DOHH2 (cell line): ENCODE results near the gene CLEC9A.

Experiments used
- H3F3A ChIP-seq: fragments of 200-600 bp; sonication (generic), shearing (Covaris generic); 2 replicates; pipeline ENCODE4 v1.6.0; 2016; ENCODE audit warnings: antibody characterized with exemption, mild to moderate bottlenecking; ENCODE audit not compliant: control insufficient read depth, insufficient read depth
- H3K27ac ChIP-seq: fragments of 200-600 bp; sonication (generic); 2 replicates; pipeline ENCODE4 v1.5.1; 2014; ENCODE audit warnings: low read depth, mild to moderate bottlenecking, low read length, moderate library complexity
- H3K27me3 ChIP-seq: fragments of 200-600 bp; sonication (generic); 2 replicates; pipeline ENCODE4 v1.6.1; 2014; ENCODE audit warnings: mild to moderate bottlenecking, low read length, mixed read lengths; ENCODE audit not compliant: control insufficient read depth
- H3K36me3 ChIP-seq: fragments of 200-600 bp; sonication (generic); 2 replicates; pipeline ENCODE4 v1.6.1; 2014; ENCODE audit warnings: mild to moderate bottlenecking, low read length, moderate library complexity, mixed read lengths; ENCODE audit not compliant: control insufficient read depth
- H3K4me1 ChIP-seq: fragments of 200-600 bp; sonication (generic); 2 replicates; pipeline ENCODE4 v1.6.1; 2014; ENCODE audit warnings: mild to moderate bottlenecking, low read length, mixed read lengths; ENCODE audit not compliant: control insufficient read depth
- H3K4me2 ChIP-seq: fragments of 200-600 bp; sonication (generic); 2 replicates; pipeline ENCODE4 v1.6.0; 2014; ENCODE audit warnings: mild to moderate bottlenecking, low read length, moderate library complexity
- H3K4me3 ChIP-seq: fragments of 200-600 bp; sonication (generic); 2 replicates; pipeline ENCODE4 v1.5.1; 2014; ENCODE audit warnings: mild to moderate bottlenecking, low read length, mixed read lengths
- H3K79me2 ChIP-seq: fragments of 200-600 bp; sonication (generic); 2 replicates; pipeline ENCODE4 v1.6.1; 2014; ENCODE audit warnings: mild to moderate bottlenecking, low read length, mixed read lengths; ENCODE audit not compliant: control insufficient read depth
- H3K9me2 ChIP-seq: fragments of 200-600 bp; sonication (generic); replicated peaks from 2 replicates; pipeline ENCODE4 v1.6.1; 2014; ENCODE audit warnings: mild to moderate bottlenecking, low read length, mixed read lengths; ENCODE audit not compliant: control insufficient read depth
- H3K9me3 ChIP-seq: fragments of 200-600 bp; sonication (generic); 2 replicates; pipeline ENCODE4 v1.6.1; 2014; ENCODE audit warnings: antibody characterized with exemption, low read length, mixed read lengths; ENCODE audit not compliant: control insufficient read depth, insufficient read depth
- H4K20me1 ChIP-seq: fragments of 200-600 bp; sonication (generic); 2 replicates; pipeline ENCODE4 v1.6.0; 2014; ENCODE audit warnings: low read depth, mild to moderate bottlenecking, antibody characterized with exemption, low read length, moderate library complexity; ENCODE audit not compliant: control insufficient read depth, insufficient read depth
- CTCF ChIP-seq: fragments of 200-600 bp; sonication (generic); IDR thresholded peaks from one replicate; pipeline ENCODE4 v1.5.1; 2014; ENCODE audit warnings: antibody characterized with exemption, mild to moderate bottlenecking, low read depth, low read length; ENCODE audit not compliant: poor library complexity, severe bottlenecking
- EZH2phosphoT487 ChIP-seq: fragments of 200-600 bp; sonication (generic); IDR thresholded peaks from 2 replicates; pipeline ENCODE4 v1.6.1; 2017; ENCODE audit warnings: borderline replicate concordance, mild to moderate bottlenecking, antibody characterized with exemption, low read length, moderate library complexity, mixed read lengths

The CLEC9A gene

GRCh38 chr12:10069976-10070375, 39.5 kb downstream of the CLEC9A start:
- no peak overlapping the region for H3K4me2 ChIP-seq
- peaks cover 4% of the 10 kb centered on the region; the same call in 1 of the 2 replicates for H3K4me1 ChIP-seq
- no peaks in the 10 kb centered on the region for H3K9me2 ChIP-seq
- no peaks in the 10 kb centered on the region for H3F3A ChIP-seq
- no peak overlapping the region for H3K27ac ChIP-seq
- H3K36me3 ChIP-seq = no peaks in the 10 kb centered on the region
- no peak overlapping the region for H3K4me3 ChIP-seq
- H4K20me1 ChIP-seq = no peaks in the 10 kb centered on the region
- TF ChIP-seq CTCF = no peak
- no peak for TF ChIP-seq EZH2phosphoT487
- H3K79me2 ChIP-seq = no peaks in the 10 kb centered on the region
- no peaks in the 10 kb centered on the region for H3K9me3 ChIP-seq
- H3K27me3 ChIP-seq = peaks cover 13% of the 10 kb centered on the region

GRCh38 chr12:10070380-10070779, 39.9 kb downstream of the CLEC9A start:
- Histone ChIP-seq H3K4me2 (no peak overlapping the region), H3K4me1 (peaks cover 4% of the 10 kb centered on the region; the same call in 1 of the 2 replicates), H3K27me3 (peaks cover 13% of the 10 kb centered on the region), H3K79me2 (no peaks in the 10 kb centered on the region), H4K20me1 (no peaks in the 10 kb centered on the region), H3K9me2 (no peaks in the 10 kb centered on the region), H3K4me3 (no peak overlapping the region), H3F3A (no peaks in the 10 kb centered on the region), H3K9me3 (no peaks in the 10 kb centered on the region), H3K36me3 (no peaks in the 10 kb centered on the region), H3K27ac (no peak overlapping the region)
- TF ChIP-seq EZH2phosphoT487 = no peak
- no peak for TF ChIP-seq CTCF

GRCh38 chr12:10072131-10072530, 41.6 kb downstream of the CLEC9A start:
- Histone ChIP-seq H3K27ac (no peak overlapping the region), H3K4me3 (no peak overlapping the region)

More at GRCh38 chr12:10072131-10072530, 41.6 kb downstream of the CLEC9A start:
- Histone ChIP-seq H3F3A (no peaks in the 10 kb centered on the region), H3K9me3 (no peaks in the 10 kb centered on the region), H3K79me2 (no peaks in the 10 kb centered on the region), H3K27me3 (peaks cover 13% of the 10 kb centered on the region), H3K9me2 (no peaks in the 10 kb centered on the region), H3K36me3 (no peaks in the 10 kb centered on the region), H3K4me1 (peaks cover 4% of the 10 kb centered on the region; the same call in 1 of the 2 replicates), H3K4me2 (no peak overlapping the region), H4K20me1 (no peaks in the 10 kb centered on the region)
- TF ChIP-seq EZH2phosphoT487 (no peak), CTCF (no peak)
